Small intestine (tissue), 7 donors: ENCODE results near the gene ANKRD55. TPM values are rescaled to one million over a fixed set of nuclear protein-coding genes. Genes with fewer than 3 reads are reported as not detected.

Source experiments
- DNase-seq, 2 donors: peaks; one replicate each; pipeline versions ENCODE4 v3.0.0 to v3.0.0-alpha.2; 2013
- FAIRE-seq: peaks from 2 replicates; lab custom pipeline; 2012; peaks lifted over from hg19 to GRCh38; lab: Jason Lieb, UNC
- H3K27ac ChIP-seq, 3 donors: one replicate each; pipeline ENCODE4 v1.5.1; 2013; ENCODE audit warnings: low read length in 2 of 3, mild to moderate bottlenecking in 2 of 3, control low read depth in 1 of 3, inconsistent platforms in 1 of 3, low read depth in 1 of 3, moderate library complexity in 1 of 3
- H3K27me3 ChIP-seq, 3 donors: one replicate each; pipeline ENCODE4 v1.6.1; 2013; ENCODE audit warnings: low read length in 3 of 3, inconsistent platforms in 1 of 3; ENCODE audit not compliant: control insufficient read depth in 3 of 3, insufficient read depth in 3 of 3
- H3K36me3 ChIP-seq, 3 donors: one replicate each; pipeline ENCODE4 v1.6.1; 2013; ENCODE audit warnings: low read length in 3 of 3, inconsistent platforms in 1 of 3, low read depth in 1 of 3, mild to moderate bottlenecking in 1 of 3, moderate library complexity in 1 of 3; ENCODE audit not compliant: control insufficient read depth in 3 of 3, insufficient read depth in 2 of 3
- H3K4me1 ChIP-seq, 3 donors: one replicate each; pipeline ENCODE4 v1.6.1; 2013; ENCODE audit warnings: low read length in 2 of 3, inconsistent platforms in 1 of 3, low read depth in 1 of 3, mild to moderate bottlenecking in 1 of 3, moderate library complexity in 1 of 3; ENCODE audit not compliant: control insufficient read depth in 3 of 3, insufficient read depth in 2 of 3
- H3K4me3 ChIP-seq, 3 donors: one replicate each; pipeline ENCODE4 v1.5.1; 2013; ENCODE audit warnings: low read length in 3 of 3, control low read depth in 1 of 3, inconsistent platforms in 1 of 3, low read depth in 1 of 3, mild to moderate bottlenecking in 1 of 3, moderate library complexity in 1 of 3
- H3K9me3 ChIP-seq, 2 donors: one replicate each; pipeline ENCODE4 v1.6.1; 2013; ENCODE audit warnings: low read depth in 1 of 2, low read length in 1 of 2; ENCODE audit not compliant: control insufficient read depth in 2 of 2, insufficient read depth in 1 of 2
- WGBS, 3 donors: extraction: QIAGEN DNeasy Blood & Tissue Kit; methylation state at CpG; one replicate each; pipeline ENCODE4 v1.1.7; 2013; 5-methylcytosine and 5-hydroxymethylcytosine counted together
- polyA plus RNA-seq, 4 donors: library from polyadenylated mRNA; stranded (reverse) in 3 of 4; unstranded in 1 of 4; fragments of 200-250 nt in 3 of 4; fragments of 120-200 nt in 1 of 4; gene quantifications; one replicate each; pipeline versions ENCODE4 v1.2.1 to v1.2.3, GENCODE V29; 2013
- donor health status: healthy with polysubstance abuse.
- donor health status: control.
- donor health status: control.
- donor health status: Bipolar disorder and iron deficiency.
- donor health status: healthy.

ANKRD55 gene
- polyA plus RNA-seq, 4 donors, result 0.10 to 0.13 TPM; not detected in 2

- H3K27ac ChIP-seq, result no peak overlapping the region
- no peak for FAIRE-seq
- WGBS, 3 donors, result 78 to 82% (median 81%) methylated on average over 6 of the region's 6 CpGs
- no peaks in the 10 kb centered on the region for H3K9me3 ChIP-seq
- no peak overlapping the region for H3K4me3 ChIP-seq
- H3K4me1 ChIP-seq, result peaks cover 0 to 5% (median 2%) of the 10 kb centered on the region in 3 donors
- H3K27me3 ChIP-seq, result no peaks in the 10 kb centered on the region
- no peak for DNase-seq
- no peaks in the 10 kb centered on the region for H3K36me3 ChIP-seq
Measured at GRCh38 chr5:56072863-56073766, 160.0 kb downstream of the ANKRD55 start.

DNA sequence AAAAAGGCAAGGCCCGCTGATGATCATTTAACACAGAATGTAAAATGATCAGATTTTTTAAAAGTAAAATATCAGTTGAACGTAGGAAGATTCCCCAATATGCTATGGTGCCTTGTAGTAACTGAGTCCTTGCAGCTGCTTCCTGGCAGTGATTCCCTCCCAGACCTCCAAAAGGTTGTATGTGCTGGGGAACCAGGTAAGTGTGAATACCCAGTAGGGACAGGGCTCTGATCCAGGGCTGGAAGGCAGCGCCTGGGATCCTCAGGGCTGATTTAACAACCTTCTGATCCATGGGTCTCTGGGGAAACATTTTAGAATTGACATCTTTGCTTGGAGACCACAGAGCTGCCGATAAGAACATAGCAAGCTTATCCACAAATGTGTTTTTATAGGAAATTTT lies 161.7 kb downstream of the ANKRD55 start:
- H3K4me3 ChIP-seq, result no peak overlapping the region
- H3K27me3 ChIP-seq, result no peaks in the 10 kb centered on the region
- 71 to 91% (median 87%) methylated on average over 4 of the region's 4 CpGs for WGBS, 3 donors
- no peak for FAIRE-seq
- no peak for DNase-seq
- H3K4me1 ChIP-seq, result peaks cover 0 to 5% (median 2%) of the 10 kb centered on the region in 3 donors
- H3K36me3 ChIP-seq, result no peaks in the 10 kb centered on the region
- H3K9me3 ChIP-seq, result no peaks in the 10 kb centered on the region
- peak overlapping the region in 1 of 3 donors; percentile 8 for H3K27ac ChIP-seq

GRCh38 chr5:56070851-56071465 lies 162.2 kb downstream of the ANKRD55 start:
- H3K4me3 ChIP-seq, result no peak overlapping the region
- FAIRE-seq, result no peak
- 20 to 50% (median 37%) methylated on average over 2 of the region's 2 CpGs for WGBS, 3 donors

GRCh38 chr5:56069652-56070226 lies 163.4 kb downstream of the ANKRD55 start:
- FAIRE-seq, result no peak
- WGBS, 3 donors, result 86 to 90% (median 88%) methylated on average over 3 of the region's 3 CpGs
- Histone ChIP-seq H3K36me3 (no peaks in the 10 kb centered on the region), H3K27ac (no peak overlapping the region), H3K27me3 (no peaks in the 10 kb centered on the region), H3K9me3 (no peaks in the 10 kb centered on the region), H3K4me1 (peaks cover 0 to 5% (median 2%) of the 10 kb centered on the region in 3 donors), H3K4me3 (no peak overlapping the region)
- no peak for DNase-seq

More at GRCh38 chr5:56070851-56071465, 162.2 kb downstream of the ANKRD55 start:
- Histone ChIP-seq H3K27me3 (no peaks in the 10 kb centered on the region), H3K9me3 (no peaks in the 10 kb centered on the region), H3K36me3 (no peaks in the 10 kb centered on the region), H3K27ac (no peak overlapping the region), H3K4me1 (peaks cover 0 to 5% (median 2%) of the 10 kb centered on the region in 3 donors)
- DNase-seq, result no peak

GRCh38 chr5:56066931-56067450 lies 166.1 kb downstream of the ANKRD55 start:
- DNase-seq (no peak), FAIRE-seq (no peak)
- H3K9me3 ChIP-seq, result no peaks in the 10 kb centered on the region
- WGBS, 3 donors, result 95 to 98% (median 96%) methylated on average over 3 of the region's 3 CpGs
- no peak overlapping the region for H3K27ac ChIP-seq
- no peaks in the 10 kb centered on the region for H3K36me3 ChIP-seq
- H3K4me3 ChIP-seq, result no peak overlapping the region
- H3K27me3 ChIP-seq, result no peaks in the 10 kb centered on the region
- peaks cover 0 to 5% (median 2%) of the 10 kb centered on the region in 3 donors for H3K4me1 ChIP-seq

GRCh38 chr5:56064984-56065383 lies 168.1 kb downstream of the ANKRD55 start:
- Histone ChIP-seq H3K27ac (no peak overlapping the region), H3K4me1 (peaks cover 0 to under 1% (median 0%) of the 10 kb centered on the region in 3 donors), H3K27me3 (no peaks in the 10 kb centered on the region), H3K4me3 (no peak overlapping the region), H3K36me3 (no peaks in the 10 kb centered on the region), H3K9me3 (no peaks in the 10 kb centered on the region)
- 63 to 69% (median 69%) methylated on average over 2 of the region's 2 CpGs for WGBS, 3 donors
- DNase-seq, result no peak
- FAIRE-seq, result no peak

- Histone ChIP-seq H3K4me3 (no peak overlapping the region), H3K36me3 (no peaks in the 10 kb centered on the region), H3K27me3 (no peaks in the 10 kb centered on the region), H3K27ac (no peak overlapping the region), H3K4me1 (peaks cover 1 to 38% (median 3%) of the 10 kb centered on the region in 3 donors), H3K9me3 (no peaks in the 10 kb centered on the region)
- 74 to 91% (median 86%) methylated on average over 10 of the region's 10 CpGs for WGBS, 3 donors
- DNase-seq (no peak), FAIRE-seq (no peak)
Measured at GRCh38 chr5:56060276-56061110, 172.6 kb downstream of the ANKRD55 start.
